RPMI7951 (cell line): Measurements from ENCODE around the gene ARL8A. TPM values are rescaled to one million over a fixed set of nuclear protein-coding genes. Genes with fewer than 3 reads are reported as not detected.
"Not testable (repeated sequence)": the region's sequence is repeated elsewhere in the genome, so short reads cannot be mapped to it uniquely, and the experiment has no call there.

Experiments
- DNase-seq: peaks from one replicate; pipeline ENCODE4 v3.0.0-alpha.2; 2012; ENCODE audit warnings: low read depth
- total RNA-seq: library from RNA; depleted of rRNA; stranded (reverse); fragments of >200 nt; shearing (Covaris generic); gene quantifications from 2 replicates; pipeline ENCODE4 v1.2.3, GENCODE V29; 2014; rRNA removed

Gene ARL8A
- 15.7 and 18.9 TPM in 2 replicates for total RNA-seq

GRCh38 chr1:202144402-202145067 lies at the start of gene ARL8A:
Gene ARL8A (minus strand): TSS chr1:202144737. CDS start chr1:202144572, 165 bp downstream.
- DNase-seq: peak; percentile 40

GRCh38 chr1:202194328-202194648 lies 49.8 kb upstream of the ARL8A start:
- DNase-seq: no peak

GRCh38 chr1:202193614-202194327 lies 49.2 kb upstream of the ARL8A start, which contains the start of gene LGR6:
Gene LGR6 (plus strand): TSS chr1:202193799. CDS start chr1:202193990, 191 bp downstream.
- peak; percentile 59 for DNase-seq

- peak; percentile 60 for DNase-seq
Observed at GRCh38 chr1:202192770-202193613, 48.5 kb upstream of the ARL8A start.

GRCh38 chr1:202191391-202191790 lies 46.9 kb upstream of the ARL8A start:
- DNase-seq: not testable (repeated sequence)

- DNase-seq: peak; percentile 73
Observed at GRCh38 chr1:202189918-202190715, 45.6 kb upstream of the ARL8A start.

GRCh38 chr1:202189001-202189790 lies 44.7 kb upstream of the ARL8A start:
- peak; percentile 69 for DNase-seq

- no peak for DNase-seq
Observed at GRCh38 chr1:202187697-202188407, 43.3 kb upstream of the ARL8A start.

GRCh38 chr1:202187041-202187671 lies 42.6 kb upstream of the ARL8A start:
- DNase-seq: no peak

GRCh38 chr1:202186327-202186726 lies 41.8 kb upstream of the ARL8A start:
- DNase-seq: no peak

GRCh38 chr1:202184750-202185460 lies 40.4 kb upstream of the ARL8A start:
- peak; percentile 82 for DNase-seq

GRCh38 chr1:202182040-202182877 lies 37.7 kb upstream of the ARL8A start:
- no peak for DNase-seq

- no peak for DNase-seq
Observed at GRCh38 chr1:202181586-202181985, 37.0 kb upstream of the ARL8A start.

GRCh38 chr1:202180751-202181139 lies 36.2 kb upstream of the ARL8A start:
- DNase-seq: not testable (repeated sequence)

GRCh38 chr1:202179828-202180750 lies 35.6 kb upstream of the ARL8A start:
- no peak for DNase-seq

- DNase-seq: no peak
Observed at GRCh38 chr1:202176949-202177927, 32.7 kb upstream of the ARL8A start.
